Measurements from ENCODE around the gene COBL.

The COBL gene

DNA sequence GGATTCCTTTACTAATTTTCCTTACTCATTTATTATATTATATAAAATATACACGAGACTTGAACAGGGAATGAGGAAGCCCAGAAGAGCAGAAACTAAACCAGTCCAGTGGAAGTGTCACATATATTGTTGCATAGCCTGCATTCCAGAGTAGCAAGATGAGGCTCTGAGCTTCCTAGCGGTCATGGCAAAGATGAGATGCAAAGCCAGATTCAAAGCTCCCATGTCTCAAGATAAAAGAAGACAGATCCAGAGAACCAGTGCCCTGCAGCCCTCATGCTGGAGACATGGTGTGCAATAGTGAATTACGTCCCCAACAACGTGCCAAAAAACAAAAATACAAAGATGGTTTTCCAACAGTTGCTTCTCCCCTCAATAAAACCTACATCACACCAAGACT is 59.7 kb downstream of the COBL start:
- DNase-seq (ENCODE audit: low read depth): no peak
- no peak overlapping the region for H3K4me3 ChIP-seq (replicated peaks; ENCODE audit: low read depth, low read length)
- TF ChIP-seq CTCF (IDR thresholded peaks at IDR 0.05; ENCODE audit: low read length, missing control alignments): no peak

GRCh38 chr7:51256209-51256781 is 60.3 kb downstream of the COBL start:
- H3K4me3 ChIP-seq (replicated peaks; ENCODE audit: low read depth, low read length): no peak overlapping the region
- no peak for DNase-seq (ENCODE audit: low read depth)
- no peak for TF ChIP-seq CTCF (IDR thresholded peaks at IDR 0.05; ENCODE audit: low read length, missing control alignments)

- H3K4me3 ChIP-seq (replicated peaks; ENCODE audit: low read depth, low read length): no peak overlapping the region
- DNase-seq (ENCODE audit: low read depth): no peak
- no peak for TF ChIP-seq CTCF (IDR thresholded peaks at IDR 0.05; ENCODE audit: low read length, missing control alignments)
Observed at GRCh38 chr7:51255536-51256208, 60.9 kb downstream of the COBL start.

DNA sequence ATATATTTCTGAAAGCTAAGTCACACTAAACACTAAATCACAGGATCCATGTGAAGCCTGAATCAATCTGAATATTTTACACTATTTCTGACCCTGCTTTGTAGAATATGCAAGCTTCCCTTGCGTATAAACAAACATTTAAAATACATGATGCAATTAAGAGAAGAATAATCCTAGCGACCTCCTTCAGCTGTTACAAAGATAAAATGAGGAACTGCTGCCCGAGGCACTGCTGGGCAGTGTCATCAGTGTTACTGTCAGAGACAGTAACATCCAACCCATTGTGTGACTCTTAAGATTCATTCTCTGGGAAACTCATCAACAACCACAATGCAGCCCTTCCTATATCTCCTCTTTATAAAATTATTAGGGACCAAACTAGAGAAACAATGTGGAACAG is 61.6 kb downstream of the COBL start:
- DNase-seq (ENCODE audit: low read depth): no peak
- no peak for TF ChIP-seq CTCF (IDR thresholded peaks at IDR 0.05; ENCODE audit: low read length, missing control alignments)
- no peak overlapping the region for H3K4me3 ChIP-seq (replicated peaks; ENCODE audit: low read depth, low read length)

- H3K4me3 ChIP-seq (replicated peaks; ENCODE audit: low read depth, low read length): no peak overlapping the region
- no peak for TF ChIP-seq CTCF (IDR thresholded peaks at IDR 0.05; ENCODE audit: low read length, missing control alignments)
- no peak for DNase-seq (ENCODE audit: low read depth)
Observed at GRCh38 chr7:51253157-51253556, 63.5 kb downstream of the COBL start.

- TF ChIP-seq CTCF (IDR thresholded peaks at IDR 0.05; ENCODE audit: low read length, missing control alignments): no peak
- no peak overlapping the region for H3K4me3 ChIP-seq (replicated peaks; ENCODE audit: low read depth, low read length)
- no peak for DNase-seq (ENCODE audit: low read depth)
Observed at GRCh38 chr7:51251290-51251689, 65.3 kb downstream of the COBL start.

DNA sequence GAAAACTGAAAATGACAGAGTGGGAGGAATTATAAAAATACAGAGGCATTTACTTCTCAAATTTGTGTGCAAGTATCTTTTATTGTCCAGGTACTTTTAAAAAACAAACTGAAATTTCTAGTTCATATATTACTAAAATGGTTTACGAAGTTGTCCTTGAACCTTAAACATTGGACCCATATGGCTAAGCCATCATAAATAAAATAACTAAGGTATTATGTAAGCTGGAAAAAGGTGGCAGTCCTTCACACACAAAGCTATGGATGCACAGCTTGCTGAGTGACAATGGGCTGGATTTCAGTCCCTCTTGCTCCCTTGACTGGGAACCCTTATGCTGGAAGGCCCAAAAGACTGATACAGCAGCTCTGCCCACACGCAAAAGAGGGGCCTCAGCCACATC is 66.1 kb downstream of the COBL start:
- TF ChIP-seq CTCF (IDR thresholded peaks at IDR 0.05; ENCODE audit: low read length, missing control alignments): no peak
- H3K4me3 ChIP-seq (replicated peaks; ENCODE audit: low read depth, low read length): no peak overlapping the region
- no peak for DNase-seq (ENCODE audit: low read depth)

Measured in fibroblast of pulmonary artery (primary cell).